PFSK-1 (cell line): ENCODE measurements around the gene COPS2.

Experiments used
- FOXP2 ChIP-seq: optimal IDR thresholded peaks from 2 replicates; pipeline ENCODE3; 2011; ENCODE audit warnings: borderline replicate concordance, control low read depth, inconsistent platforms; ENCODE audit not compliant: insufficient read depth; ENCODE audit errors: extremely low read length, extremely low read depth
- POLR2AphosphoS5 ChIP-seq: IDR thresholded peaks from 2 replicates; pipeline ENCODE4 v1.6.1; 2012; ENCODE audit warnings: low read depth, mild to moderate bottlenecking, control low read depth, low read length, moderate library complexity
- SIN3A ChIP-seq: IDR thresholded peaks from 2 replicates; pipeline ENCODE4 v1.6.1; 2012; ENCODE audit warnings: mild to moderate bottlenecking, low read length, moderate library complexity, borderline replicate concordance; ENCODE audit not compliant: insufficient read depth
- TAF1 ChIP-seq: IDR thresholded peaks from 2 replicates; pipeline ENCODE4 v1.6.1; 2012; ENCODE audit warnings: low read length, control low read depth, borderline replicate concordance; ENCODE audit not compliant: insufficient read depth
- TF ChIP-seq, protein P1 (sequence below), 2 experiments: IDR thresholded peaks; 2 replicates each; pipeline versions ENCODE4 v1.6.1 to v1.8.0; 2011 to 2012; ENCODE audit warnings: low read depth in 2 of 2, low read length in 2 of 2, control low read depth in 1 of 2, inconsistent platforms in 1 of 2, mild to moderate bottlenecking in 1 of 2, moderate library complexity in 1 of 2; ENCODE audit not compliant: insufficient read depth in 1 of 2

The COPS2 gene

DNA sequence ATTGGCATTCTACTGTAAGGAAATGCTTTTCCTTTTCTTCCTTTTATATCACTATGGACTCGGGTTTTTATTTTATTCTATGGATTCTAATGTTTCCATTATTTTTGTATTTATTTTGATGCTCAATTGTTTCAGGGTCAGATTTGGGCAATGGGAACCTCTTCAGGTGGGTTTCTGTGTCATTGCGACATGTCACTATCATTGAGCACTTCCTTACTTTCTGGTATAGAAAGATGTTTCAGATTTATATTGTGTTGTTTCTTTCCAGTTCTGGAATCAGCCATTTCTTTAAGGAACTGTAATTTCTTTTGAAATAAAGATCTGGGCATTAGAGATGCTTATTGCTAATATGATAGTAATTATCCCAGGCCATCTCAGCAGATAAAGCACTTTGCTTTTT, 36.5 kb upstream of the COPS2 start:
- TF ChIP-seq TAF1 (no peak), SIN3A (no peak), FOXP2 (no peak), POLR2AphosphoS5 (no peak)
- TF ChIP-seq, protein P1, sequence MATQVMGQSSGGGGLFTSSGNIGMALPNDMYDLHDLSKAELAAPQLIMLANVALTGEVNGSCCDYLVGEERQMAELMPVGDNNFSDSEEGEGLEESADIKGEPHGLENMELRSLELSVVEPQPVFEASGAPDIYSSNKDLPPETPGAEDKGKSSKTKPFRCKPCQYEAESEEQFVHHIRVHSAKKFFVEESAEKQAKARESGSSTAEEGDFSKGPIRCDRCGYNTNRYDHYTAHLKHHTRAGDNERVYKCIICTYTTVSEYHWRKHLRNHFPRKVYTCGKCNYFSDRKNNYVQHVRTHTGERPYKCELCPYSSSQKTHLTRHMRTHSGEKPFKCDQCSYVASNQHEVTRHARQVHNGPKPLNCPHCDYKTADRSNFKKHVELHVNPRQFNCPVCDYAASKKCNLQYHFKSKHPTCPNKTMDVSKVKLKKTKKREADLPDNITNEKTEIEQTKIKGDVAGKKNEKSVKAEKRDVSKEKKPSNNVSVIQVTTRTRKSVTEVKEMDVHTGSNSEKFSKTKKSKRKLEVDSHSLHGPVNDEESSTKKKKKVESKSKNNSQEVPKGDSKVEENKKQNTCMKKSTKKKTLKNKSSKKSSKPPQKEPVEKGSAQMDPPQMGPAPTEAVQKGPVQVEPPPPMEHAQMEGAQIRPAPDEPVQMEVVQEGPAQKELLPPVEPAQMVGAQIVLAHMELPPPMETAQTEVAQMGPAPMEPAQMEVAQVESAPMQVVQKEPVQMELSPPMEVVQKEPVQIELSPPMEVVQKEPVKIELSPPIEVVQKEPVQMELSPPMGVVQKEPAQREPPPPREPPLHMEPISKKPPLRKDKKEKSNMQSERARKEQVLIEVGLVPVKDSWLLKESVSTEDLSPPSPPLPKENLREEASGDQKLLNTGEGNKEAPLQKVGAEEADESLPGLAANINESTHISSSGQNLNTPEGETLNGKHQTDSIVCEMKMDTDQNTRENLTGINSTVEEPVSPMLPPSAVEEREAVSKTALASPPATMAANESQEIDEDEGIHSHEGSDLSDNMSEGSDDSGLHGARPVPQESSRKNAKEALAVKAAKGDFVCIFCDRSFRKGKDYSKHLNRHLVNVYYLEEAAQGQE (IDR thresholded peaks at IDR 0.05; ENCODE audit: insufficient read depth in 1 of 2, low read depth in 2 of 2, low read length in 2 of 2): no peak

DNA sequence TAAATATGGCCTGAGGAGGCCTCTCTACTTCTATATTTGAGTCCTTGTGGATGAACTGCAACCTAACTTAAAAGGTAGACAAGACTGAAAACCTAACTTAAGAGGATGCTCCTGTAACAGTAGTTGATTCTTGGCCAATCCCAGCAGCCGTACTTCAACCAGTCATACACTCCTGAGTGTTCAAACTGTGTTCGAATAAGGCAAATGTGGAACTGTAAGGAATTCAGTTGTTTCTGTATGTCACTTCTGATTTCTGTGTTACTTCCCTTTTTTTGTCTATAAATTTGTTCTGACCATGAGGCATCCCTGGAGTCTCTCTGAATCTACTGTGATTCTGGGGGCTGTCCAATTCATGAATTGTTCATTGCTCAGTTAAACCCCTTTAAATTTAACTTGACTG, 35.2 kb upstream of the COPS2 start:
- TF ChIP-seq TAF1 (no peak), SIN3A (no peak), POLR2AphosphoS5 (no peak), FOXP2 (no peak)
- TF ChIP-seq, protein P1 (IDR thresholded peaks at IDR 0.05; ENCODE audit: insufficient read depth in 1 of 2, low read depth in 2 of 2, low read length in 2 of 2): no peak

DNA sequence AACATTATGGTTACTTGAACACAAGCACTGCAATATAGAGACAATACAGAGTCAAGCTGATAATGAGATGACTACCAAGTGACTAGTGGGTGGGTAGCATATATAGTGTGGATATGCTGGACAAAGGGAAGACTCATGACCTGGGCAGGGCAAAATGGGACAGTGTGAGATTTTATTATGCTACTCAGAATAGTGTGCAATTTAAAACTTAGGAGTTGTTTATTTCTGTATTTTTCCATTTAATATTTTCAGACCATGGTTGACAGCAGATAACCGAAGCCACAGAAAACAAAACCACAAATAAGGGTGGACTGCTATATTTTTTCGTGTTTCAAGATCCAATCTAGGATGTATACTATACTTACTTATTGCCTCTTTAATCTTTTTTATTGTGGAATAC, 34.2 kb upstream of the COPS2 start:
- TF ChIP-seq FOXP2: no peak
- TF ChIP-seq SIN3A: no peak
- TF ChIP-seq TAF1: no peak
- TF ChIP-seq POLR2AphosphoS5: no peak
- TF ChIP-seq, protein P1 (IDR thresholded peaks at IDR 0.05; ENCODE audit: insufficient read depth in 1 of 2, low read depth in 2 of 2, low read length in 2 of 2): no peak

DNA sequence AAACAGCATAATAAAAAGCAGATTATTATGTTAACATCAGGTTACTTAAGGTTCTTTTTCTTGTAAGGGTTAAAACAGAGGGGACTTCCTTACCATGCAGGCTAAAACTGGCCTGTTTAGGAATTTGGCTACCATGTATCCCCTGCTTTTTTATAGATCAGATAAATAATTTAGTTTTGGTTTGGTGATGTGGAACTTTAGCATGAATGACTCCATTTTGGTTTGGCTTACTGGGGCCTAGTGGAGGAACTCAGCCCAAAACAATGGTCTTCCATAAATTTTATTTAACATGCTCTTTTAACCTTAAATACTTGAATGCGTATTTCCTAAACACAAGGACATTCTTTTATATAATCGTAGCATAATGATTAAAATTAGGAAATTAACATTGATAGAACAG, 33.5 kb upstream of the COPS2 start:
- TF ChIP-seq POLR2AphosphoS5 (no peak), TAF1 (no peak)
- TF ChIP-seq, protein P1 (IDR thresholded peaks at IDR 0.05; ENCODE audit: insufficient read depth in 1 of 2, low read depth in 2 of 2, low read length in 2 of 2): no peak

DNA sequence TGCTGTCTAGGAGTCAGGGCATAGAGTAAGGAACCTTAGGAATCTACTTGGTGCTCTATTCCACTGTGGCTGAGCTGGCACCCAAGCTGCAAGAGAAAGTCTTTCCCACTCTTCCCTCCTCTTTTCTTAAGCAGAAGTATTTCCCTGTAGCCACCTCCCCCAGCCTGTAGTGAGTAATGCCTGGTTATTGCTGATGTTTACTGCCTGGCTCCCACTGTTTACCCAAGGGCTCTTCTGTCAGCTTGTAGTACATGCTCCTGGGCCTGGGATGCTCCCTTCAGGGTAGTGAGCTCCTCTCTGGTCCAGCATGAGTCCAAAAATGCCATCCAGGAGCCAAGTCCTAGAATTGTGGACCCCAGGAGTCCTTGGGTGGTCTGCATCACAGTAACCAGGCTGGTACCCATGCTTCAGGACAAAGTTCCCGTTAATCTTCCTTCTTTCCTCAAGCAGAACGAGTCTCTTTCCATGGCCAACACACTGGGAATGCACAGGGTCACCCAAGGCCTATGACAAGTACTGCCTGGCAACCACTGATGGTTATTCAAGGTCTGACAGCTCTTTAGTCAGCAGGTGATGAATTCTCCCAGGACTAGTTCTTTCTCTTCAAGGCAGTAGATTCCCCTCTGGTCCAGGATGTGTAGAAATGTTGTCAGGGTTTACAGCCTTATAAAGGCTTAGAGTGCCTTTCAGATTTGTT, 32.3 kb upstream of the COPS2 start:
- TF ChIP-seq, protein P1 (IDR thresholded peaks at IDR 0.05; ENCODE audit: insufficient read depth in 1 of 2, low read depth in 2 of 2, low read length in 2 of 2): no peak
- no peak for TF ChIP-seq FOXP2
- no peak for TF ChIP-seq POLR2AphosphoS5
- no peak for TF ChIP-seq TAF1
- TF ChIP-seq SIN3A: no peak
